ENCODE data around the gene HBEGF. TPM values are rescaled to one million over a fixed set of nuclear protein-coding genes. Genes with fewer than 3 reads are reported as not detected.
"Not testable (repeated sequence)": the region's sequence is repeated elsewhere in the genome, so short reads cannot be mapped to it uniquely, and the experiment has no call there.

The HBEGF gene
- total RNA-seq, 1 donor from 2014 or later = 31.6 TPM

DNA sequence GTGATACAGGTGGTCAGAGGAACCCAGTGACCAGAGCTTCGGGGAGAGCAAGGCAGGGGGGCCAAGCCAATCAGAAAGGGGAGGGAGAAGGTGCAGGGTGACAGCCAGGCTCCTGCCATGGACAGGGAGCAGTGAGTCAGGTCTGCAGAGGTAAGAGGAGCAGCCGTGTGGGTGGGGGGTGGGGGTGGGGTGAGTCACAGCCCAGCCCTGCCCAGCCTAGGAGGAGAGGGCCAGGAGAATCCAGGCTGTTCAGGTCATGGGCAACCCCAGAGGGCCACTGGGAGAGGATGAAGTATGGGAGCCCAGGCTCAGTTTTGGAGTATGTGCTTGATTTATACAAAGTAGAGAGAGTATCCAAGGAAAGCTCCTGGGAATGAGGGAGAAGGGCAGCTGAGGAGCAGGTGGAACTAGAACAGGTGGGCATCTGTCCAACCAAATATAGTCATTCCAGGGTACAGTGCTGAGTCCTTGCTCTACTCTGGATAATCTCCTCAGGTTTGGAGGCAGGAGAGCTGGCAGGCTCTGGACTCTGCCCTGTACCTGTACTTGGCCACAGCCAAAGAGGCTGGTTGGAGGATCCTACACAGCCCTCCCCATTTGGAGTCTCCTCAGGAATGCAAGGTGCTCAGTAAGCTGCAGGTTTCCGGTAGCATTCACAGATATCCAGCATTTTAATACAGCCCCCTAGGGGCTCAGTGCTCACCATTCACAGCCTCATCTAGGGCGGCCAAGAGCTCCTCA is 1.6 kb downstream of the HBEGF start:
- TF ChIP-seq, protein P1, sequence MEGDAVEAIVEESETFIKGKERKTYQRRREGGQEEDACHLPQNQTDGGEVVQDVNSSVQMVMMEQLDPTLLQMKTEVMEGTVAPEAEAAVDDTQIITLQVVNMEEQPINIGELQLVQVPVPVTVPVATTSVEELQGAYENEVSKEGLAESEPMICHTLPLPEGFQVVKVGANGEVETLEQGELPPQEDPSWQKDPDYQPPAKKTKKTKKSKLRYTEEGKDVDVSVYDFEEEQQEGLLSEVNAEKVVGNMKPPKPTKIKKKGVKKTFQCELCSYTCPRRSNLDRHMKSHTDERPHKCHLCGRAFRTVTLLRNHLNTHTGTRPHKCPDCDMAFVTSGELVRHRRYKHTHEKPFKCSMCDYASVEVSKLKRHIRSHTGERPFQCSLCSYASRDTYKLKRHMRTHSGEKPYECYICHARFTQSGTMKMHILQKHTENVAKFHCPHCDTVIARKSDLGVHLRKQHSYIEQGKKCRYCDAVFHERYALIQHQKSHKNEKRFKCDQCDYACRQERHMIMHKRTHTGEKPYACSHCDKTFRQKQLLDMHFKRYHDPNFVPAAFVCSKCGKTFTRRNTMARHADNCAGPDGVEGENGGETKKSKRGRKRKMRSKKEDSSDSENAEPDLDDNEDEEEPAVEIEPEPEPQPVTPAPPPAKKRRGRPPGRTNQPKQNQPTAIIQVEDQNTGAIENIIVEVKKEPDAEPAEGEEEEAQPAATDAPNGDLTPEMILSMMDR (IDR thresholded peaks at IDR 0.05; ENCODE audit: insufficient read depth, low read length, poor library complexity, severe bottlenecking) = no peak
- peak overlapping the region; percentile 68 for H3K4me3 ChIP-seq (ENCODE audit: low read depth, low read length)
- no peak for DNase-seq (ENCODE audit: low read depth)

DNA sequence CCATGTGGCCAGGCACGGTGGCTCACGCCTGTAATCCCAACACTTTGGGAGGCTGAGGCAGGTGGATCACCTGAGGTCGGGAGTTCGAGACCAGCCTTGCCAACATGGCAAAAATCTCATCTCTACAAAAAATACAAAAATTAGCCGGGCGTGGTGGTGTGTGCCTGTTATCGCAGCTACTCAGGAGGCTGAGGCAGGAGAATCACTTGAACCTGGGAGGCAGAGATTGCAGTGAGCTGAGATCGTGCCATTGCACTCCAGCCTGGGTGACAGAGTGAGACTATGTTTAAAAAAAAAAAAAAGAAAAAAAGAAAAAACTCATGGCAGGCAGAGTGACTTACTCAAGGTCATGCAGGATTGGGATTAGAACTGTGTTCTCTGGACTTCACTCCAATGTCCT is 2.6 kb downstream of the HBEGF start:
- not testable (repeated sequence) for DNase-seq (ENCODE audit: low read depth); H3K36me3 ChIP-seq (ENCODE audit: control insufficient read depth, insufficient read depth, low read length); H3K4me3 ChIP-seq (ENCODE audit: low read depth, low read length); H3K27me3 ChIP-seq (ENCODE audit: control insufficient read depth, insufficient read depth, low read length)

More for the DNA sequence above, 1.6 kb downstream of the HBEGF start:
- H3K27me3 ChIP-seq (ENCODE audit: control insufficient read depth, insufficient read depth, low read length) = no peaks in the 10 kb centered on the region
- no peaks in the 10 kb centered on the region for H3K36me3 ChIP-seq (ENCODE audit: control insufficient read depth, insufficient read depth, low read length)

DNA sequence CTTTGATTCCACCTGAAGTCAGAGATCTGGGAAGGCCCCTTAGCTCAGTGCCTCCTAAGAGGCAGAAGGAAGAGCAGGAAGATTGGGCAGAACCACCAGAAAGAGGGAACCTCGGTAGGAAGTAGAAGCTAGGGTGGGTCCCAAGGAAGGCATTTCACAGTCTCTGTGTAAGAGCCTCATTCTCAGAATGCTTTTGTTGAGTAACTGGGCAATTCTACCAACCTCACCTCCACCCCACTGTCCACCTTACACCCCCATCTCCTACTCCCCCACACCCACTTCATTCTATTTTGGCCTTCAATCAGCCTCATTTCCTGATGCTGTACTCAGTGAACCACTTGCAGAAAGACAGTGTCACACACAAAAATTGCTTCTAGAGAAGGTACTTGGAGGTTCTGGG is 3.5 kb downstream of the HBEGF start:
- no peaks in the 10 kb centered on the region for H3K36me3 ChIP-seq (ENCODE audit: control insufficient read depth, insufficient read depth, low read length)
- DNase-seq (ENCODE audit: low read depth) = no peak
- H3K4me3 ChIP-seq (ENCODE audit: low read depth, low read length) = no peak overlapping the region
- TF ChIP-seq, protein P1 (IDR thresholded peaks at IDR 0.05; ENCODE audit: insufficient read depth, low read length, poor library complexity, severe bottlenecking) = no peak
- no peaks in the 10 kb centered on the region for H3K27me3 ChIP-seq (ENCODE audit: control insufficient read depth, insufficient read depth, low read length)

DNA sequence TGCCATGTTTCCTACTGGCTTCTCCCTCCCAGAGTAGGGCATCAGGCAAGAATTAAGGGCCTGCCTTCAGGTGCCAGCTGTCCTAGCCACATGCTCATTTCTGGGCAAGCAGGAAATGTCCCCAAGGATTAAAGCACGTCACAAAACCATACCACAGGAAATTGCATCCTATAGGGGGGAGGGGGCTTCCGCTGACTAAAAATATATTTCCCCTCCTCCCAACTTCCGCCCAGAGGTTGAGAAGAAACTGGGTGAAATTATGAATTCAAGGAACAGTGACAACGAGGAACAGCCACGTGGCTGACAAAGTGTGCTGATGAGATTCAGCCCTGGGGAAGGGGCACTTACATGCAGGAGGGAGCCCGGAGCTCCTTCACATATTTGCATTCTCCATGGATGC is 4.1 kb downstream of the HBEGF start:
- H3K36me3 ChIP-seq (ENCODE audit: control insufficient read depth, insufficient read depth, low read length) = no peaks in the 10 kb centered on the region
- H3K4me3 ChIP-seq (ENCODE audit: low read depth, low read length) = no peak overlapping the region
- H3K27me3 ChIP-seq (ENCODE audit: control insufficient read depth, insufficient read depth, low read length) = no peaks in the 10 kb centered on the region
- TF ChIP-seq, protein P1 (IDR thresholded peaks at IDR 0.05; ENCODE audit: insufficient read depth, low read length, poor library complexity, severe bottlenecking) = no peak
- no peak for DNase-seq (ENCODE audit: low read depth)

DNA sequence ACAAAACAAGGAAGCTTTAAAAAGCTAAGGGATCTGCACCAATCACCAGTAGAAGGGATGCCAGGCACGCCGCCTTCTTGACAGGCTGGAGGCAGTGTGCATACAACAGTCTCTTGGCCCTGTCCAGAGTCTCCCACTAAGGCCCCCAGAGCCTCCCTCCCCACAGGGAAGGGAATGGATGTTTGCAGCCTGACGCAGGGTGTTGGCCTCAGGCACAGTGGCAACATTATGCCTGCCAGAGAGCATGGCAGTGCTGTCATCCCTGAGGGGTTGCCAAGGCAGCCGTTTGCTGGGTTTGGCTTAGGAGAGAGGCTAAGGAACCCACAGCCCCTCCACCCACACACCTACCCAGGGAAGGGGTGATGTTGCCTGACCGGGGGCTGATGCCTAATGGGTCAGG is 4.8 kb downstream of the HBEGF start:
- Histone ChIP-seq H3K36me3 (ENCODE audit: control insufficient read depth, insufficient read depth, low read length) (no peaks in the 10 kb centered on the region), H3K4me3 (ENCODE audit: low read depth, low read length) (no peak overlapping the region), H3K27me3 (ENCODE audit: control insufficient read depth, insufficient read depth, low read length) (no peaks in the 10 kb centered on the region)
- no peak for DNase-seq (ENCODE audit: low read depth)
- TF ChIP-seq, protein P1 (IDR thresholded peaks at IDR 0.05; ENCODE audit: insufficient read depth, low read length, poor library complexity, severe bottlenecking) = no peak

DNA sequence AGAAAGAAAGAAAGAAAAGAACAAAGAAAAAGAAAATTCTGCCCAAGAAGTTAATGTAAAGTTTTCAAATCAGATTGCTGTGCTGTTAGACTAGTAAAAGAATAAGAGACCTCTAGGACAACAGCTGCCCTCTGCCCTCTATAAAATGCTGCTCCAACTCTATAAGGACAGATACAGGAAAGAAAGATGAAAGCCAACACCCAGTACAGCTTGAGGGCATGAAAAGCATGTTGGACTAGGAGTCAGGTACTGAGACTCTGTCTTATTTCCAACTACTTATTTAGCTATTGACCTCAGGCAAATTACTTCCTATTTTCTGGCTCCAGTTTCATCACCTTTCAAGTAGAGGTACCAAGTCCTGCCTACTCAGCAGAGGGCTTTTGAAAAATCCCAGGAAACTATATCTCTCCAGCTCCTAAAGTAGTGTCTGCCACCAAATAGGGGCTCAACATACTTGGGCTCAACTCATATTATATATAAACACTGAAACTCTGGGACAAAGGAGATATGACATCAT is 5.7 kb downstream of the HBEGF start:
- no peak for DNase-seq (ENCODE audit: low read depth)
- no peak overlapping the region for H3K4me3 ChIP-seq (ENCODE audit: low read depth, low read length)
- TF ChIP-seq, protein P1 (IDR thresholded peaks at IDR 0.05; ENCODE audit: insufficient read depth, low read length, poor library complexity, severe bottlenecking) = no peak
- H3K36me3 ChIP-seq (ENCODE audit: control insufficient read depth, insufficient read depth, low read length) = no peaks in the 10 kb centered on the region
- H3K27me3 ChIP-seq (ENCODE audit: control insufficient read depth, insufficient read depth, low read length) = no peaks in the 10 kb centered on the region

All from kidney epithelial cell (primary cell).